Erythroblast (primary cell): Measurements from ENCODE around the gene FYN.

ENCODE experiments used
- GATA1 ChIP-seq: IDR thresholded peaks from 2 replicates; pipeline ENCODE4 v1.6.1; 2011; ENCODE audit warnings: low read depth, mild to moderate bottlenecking, control low read depth, low read length, moderate library complexity
- POLR2A ChIP-seq: IDR thresholded peaks from 2 replicates; pipeline ENCODE4 v1.6.1; 2011; ENCODE audit warnings: mild to moderate bottlenecking, low read length

GRCh38 chr6:111686932-111687266, 186.4 kb downstream of the FYN start:
- TF ChIP-seq POLR2A (no peak), GATA1 (no peak)
